Tibial artery (tissue), 4 donors: ENCODE results near the gene C9orf78.

ENCODE experiments used
- DNase-seq, 2 donors: peaks; one replicate each; pipeline ENCODE4 v3.0.0-alpha.2; 2019
- H3K27ac ChIP-seq, 2 donors: fragments of 200-600 bp; sonication (generic) in 1 of 2; 1 replicate in 1 of 2; 2 replicates in 1 of 2; pipeline ENCODE4 v1.5.1; 2018 to 2019; ENCODE audit warnings: mild to moderate bottlenecking in 1 of 2
- H3K27me3 ChIP-seq, 2 donors: fragments of 200-600 bp; sonication (generic) in 1 of 2; one replicate each; pipeline versions ENCODE4 v1.5.1 to v1.6.0; 2016 to 2019
- H3K36me3 ChIP-seq, 3 donors: fragments of 200-600 bp; sonication (generic) in 2 of 3; one replicate each; pipeline ENCODE4 v1.5.1; 2016 to 2019; ENCODE audit warnings: mild to moderate bottlenecking in 2 of 3
- H3K4me1 ChIP-seq, 4 donors: fragments of 200-600 bp; sonication (generic) in 2 of 4; 1 replicate in 3 of 4; 2 replicates in 1 of 4; pipeline ENCODE4 v1.5.1; 2016 to 2019
- H3K4me3 ChIP-seq, 2 donors: fragments of 200-600 bp; sonication (generic) in 1 of 2; 1 replicate in 1 of 2; 2 replicates in 1 of 2; pipeline ENCODE4 v1.5.1; 2018 to 2019; ENCODE audit warnings: mild to moderate bottlenecking in 2 of 2
- H3K9me3 ChIP-seq, 3 donors: fragments of 200-600 bp; sonication (generic) in 1 of 3; one replicate each; pipeline ENCODE4 v1.5.1; 2016 to 2019
- CTCF ChIP-seq, 2 experiments: fragments of 200-600 bp in 1 of 2; fragments of 450-650 bp in 1 of 2; IDR thresholded peaks; one replicate each; pipeline ENCODE4 v1.5.1; 2017 to 2019; ENCODE audit warnings: antibody characterized with exemption in 2 of 2, mild to moderate bottlenecking in 1 of 2, moderate library complexity in 1 of 2
- intact Hi-C: fragments of 100-400 bp; cut with DNase I; formaldehyde crosslinking; loops from one replicate; pipeline ENCODE4 v1.15.0; 2023; ENCODE audit warnings: low total_unique reads

C9orf78 gene

GRCh38 chr9:129811967-129812363 is 23.1 kb downstream of the C9orf78 start:
- no peak for DNase-seq
- Histone ChIP-seq H3K4me3 (no peak overlapping the region), H3K27ac (no peak overlapping the region), H3K9me3 (no peaks in the 10 kb centered on the region), H3K4me1 (no peaks in the 10 kb centered on the region), H3K36me3 (peaks cover 30 to 98% (median 70%) of the 10 kb centered on the region in 3 donors), H3K27me3 (no peaks in the 10 kb centered on the region)
- TF ChIP-seq CTCF (IDR thresholded peaks at IDR 0.05): no peak
- intact Hi-C loops: no loop called here

- DNase-seq: no peak
- peaks cover 19 to 96% (median 66%) of the 10 kb centered on the region in 3 donors for H3K36me3 ChIP-seq
- TF ChIP-seq CTCF (IDR thresholded peaks at IDR 0.05): no peak
- no peaks in the 10 kb centered on the region for H3K27me3 ChIP-seq
- no peaks in the 10 kb centered on the region for H3K9me3 ChIP-seq
- H3K4me1 ChIP-seq: peaks cover 0 to 3% (median 0%) of the 10 kb centered on the region in 4 donors
- intact Hi-C loops: no loop called here
- no peak overlapping the region for H3K27ac ChIP-seq
- H3K4me3 ChIP-seq: no peak overlapping the region
These were observed 24.3 kb downstream of the C9orf78 start for GRCh38 chr9:129810788-129811187.

- no peak overlapping the region for H3K27ac ChIP-seq
- no peaks in the 10 kb centered on the region for H3K27me3 ChIP-seq
- no peaks in the 10 kb centered on the region for H3K9me3 ChIP-seq
- intact Hi-C loops: no loop called here
- TF ChIP-seq CTCF (IDR thresholded peaks at IDR 0.05): no peak
- no peak overlapping the region for H3K4me3 ChIP-seq
- H3K4me1 ChIP-seq: peaks cover 0 to 5% (median 0%) of the 10 kb centered on the region in 4 donors
- peaks cover 21 to 96% (median 64%) of the 10 kb centered on the region in 3 donors for H3K36me3 ChIP-seq
- no peak for DNase-seq
These were observed 25.0 kb downstream of the C9orf78 start for GRCh38 chr9:129810116-129810515.

- Histone ChIP-seq H3K36me3 (peaks cover 21 to 90% (median 56%) of the 10 kb centered on the region in 3 donors), H3K9me3 (no peaks in the 10 kb centered on the region), H3K4me3 (no peak overlapping the region), H3K4me1 (peaks cover 0 to 7% (median 2%) of the 10 kb centered on the region in 4 donors), H3K27me3 (no peaks in the 10 kb centered on the region), H3K27ac (no peak overlapping the region)
- intact Hi-C loops: no loop called here
- no peak for DNase-seq
- no peak for TF ChIP-seq CTCF (IDR thresholded peaks at IDR 0.05)
These were observed 25.7 kb downstream of the C9orf78 start for GRCh38 chr9:129809346-129809745.

- H3K36me3 ChIP-seq: peaks cover 12 to 59% (median 32%) of the 10 kb centered on the region in 3 donors
- H3K9me3 ChIP-seq: no peaks in the 10 kb centered on the region
- no peak overlapping the region for H3K4me3 ChIP-seq
These were observed 29.0 kb downstream of the C9orf78 start for GRCh38 chr9:129806061-129806460.

More at GRCh38 chr9:129806061-129806460, 29.0 kb downstream of the C9orf78 start:
- Histone ChIP-seq H3K27me3 (no peaks in the 10 kb centered on the region), H3K27ac (no peak overlapping the region), H3K4me1 (peaks cover 0 to 15% (median 10%) of the 10 kb centered on the region in 4 donors)
- no peak for TF ChIP-seq CTCF (IDR thresholded peaks at IDR 0.05)
- DNase-seq: no peak
- intact Hi-C loops: no loop called here
